HG02840 (cell line): ENCODE results near the gene KIF5A.

Experiments
- ATAC-seq: cut with Tn5 transposase; IDR thresholded peaks from one replicate; pipeline ENCODE4 v1.9.1; 2021; ENCODE audit warnings: mild to moderate bottlenecking, moderate library complexity, moderate number of reproducible peaks; ENCODE audit not compliant: unreplicated experiment, low FRiP score

The KIF5A gene

DNA sequence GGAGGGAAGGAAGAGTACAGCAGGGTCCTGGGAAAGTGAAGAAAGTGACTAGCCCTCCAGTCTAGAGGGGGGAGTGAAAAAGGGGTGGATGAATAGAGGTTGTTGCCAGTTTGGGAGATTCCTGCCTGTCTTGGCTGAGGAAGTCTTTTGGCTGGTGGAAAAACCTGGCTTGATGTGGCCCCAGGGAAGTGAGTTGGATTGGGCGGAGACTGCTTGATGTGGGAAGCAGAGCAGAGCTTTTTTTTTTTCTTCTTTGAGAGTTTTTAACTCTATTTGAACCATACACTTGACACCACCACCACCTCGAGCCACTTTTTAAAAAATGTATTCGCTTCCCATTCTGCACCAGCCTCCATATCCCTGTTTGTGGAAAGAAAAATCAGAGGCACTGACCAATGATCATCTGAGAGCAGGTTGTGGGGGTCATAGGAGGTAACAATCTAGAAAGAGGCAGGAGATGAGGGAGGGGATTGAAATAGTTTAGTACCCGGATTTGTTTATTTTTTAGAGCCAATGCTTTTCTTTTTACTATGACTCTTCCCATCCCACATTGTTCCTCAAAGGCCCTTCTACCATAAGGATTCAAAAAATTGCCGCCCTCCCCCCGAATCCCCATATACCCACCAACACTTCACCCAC is 54.1 kb downstream of the KIF5A start:
- ATAC-seq, result no peak

- ATAC-seq, result no peak
Observed at GRCh38 chr12:57604454-57604991, 54.7 kb downstream of the KIF5A start, which contains the start of gene DTX3. TSS of gene DTX3 (plus strand) at chr12:57604824. CDS start at chr12:57606518, 1,694 bp downstream.

GRCh38 chr12:57604992-57605810 is 55.4 kb downstream of the KIF5A start:
- ATAC-seq, result no peak

- ATAC-seq, result no peak
Observed at GRCh38 chr12:57605811-57606311, 56.0 kb downstream of the KIF5A start.

GRCh38 chr12:57606399-57606798 is 56.6 kb downstream of the KIF5A start:
- no peak for ATAC-seq

- ATAC-seq, result no peak
Observed at GRCh38 chr12:57606821-57607220, 57.0 kb downstream of the KIF5A start.

- no peak for ATAC-seq
Observed at GRCh38 chr12:57607958-57608663, 58.3 kb downstream of the KIF5A start.

DNA sequence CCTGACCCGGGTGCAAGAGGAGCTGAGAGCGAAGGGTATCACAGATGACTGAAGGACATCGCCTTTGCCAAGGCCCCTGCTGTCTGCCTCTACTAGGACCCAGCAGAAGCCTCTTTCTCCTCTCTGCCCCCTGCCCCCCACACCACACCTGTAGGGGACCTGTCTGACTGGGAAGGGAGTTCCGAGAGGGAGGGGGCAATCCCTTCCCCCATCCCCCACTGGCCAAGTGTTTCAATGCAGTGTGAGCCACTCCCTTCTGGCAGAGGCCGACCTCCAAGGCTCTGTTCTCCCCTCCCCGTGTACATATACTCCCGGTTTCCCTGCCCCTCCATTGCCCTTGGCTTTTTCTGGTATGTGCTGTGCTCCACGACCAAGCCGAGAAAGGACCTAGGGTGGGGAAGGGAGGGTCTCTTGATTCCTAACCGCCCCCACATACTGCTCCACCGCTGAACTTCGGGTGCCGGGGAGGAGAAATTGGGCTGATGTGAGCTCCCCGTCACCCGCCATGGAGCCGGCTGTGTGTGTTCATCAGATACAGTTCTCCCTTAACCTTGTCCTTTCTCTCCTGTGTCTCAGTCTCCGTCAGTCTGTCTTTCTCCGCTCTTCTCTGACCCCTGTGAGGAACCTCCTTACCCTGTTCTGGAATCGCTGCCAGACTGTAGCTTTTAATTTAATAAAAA is 59.4 kb downstream of the KIF5A start:
- ATAC-seq, result no peak

GRCh38 chr12:57609781-57610553 is 60.1 kb downstream of the KIF5A start:
- no peak for ATAC-seq

- ATAC-seq, result no peak
Observed at GRCh38 chr12:57610554-57611107, 60.8 kb downstream of the KIF5A start.

GRCh38 chr12:57611108-57611826 is 61.4 kb downstream of the KIF5A start, which contains the start of gene ARHGEF25:
TSS of gene ARHGEF25 (plus strand) at chr12:57611435. CDS start at chr12:57611895, 460 bp downstream.
- ATAC-seq, result no peak

- no peak for ATAC-seq
Observed at GRCh38 chr12:57611827-57612710, 62.2 kb downstream of the KIF5A start.

DNA sequence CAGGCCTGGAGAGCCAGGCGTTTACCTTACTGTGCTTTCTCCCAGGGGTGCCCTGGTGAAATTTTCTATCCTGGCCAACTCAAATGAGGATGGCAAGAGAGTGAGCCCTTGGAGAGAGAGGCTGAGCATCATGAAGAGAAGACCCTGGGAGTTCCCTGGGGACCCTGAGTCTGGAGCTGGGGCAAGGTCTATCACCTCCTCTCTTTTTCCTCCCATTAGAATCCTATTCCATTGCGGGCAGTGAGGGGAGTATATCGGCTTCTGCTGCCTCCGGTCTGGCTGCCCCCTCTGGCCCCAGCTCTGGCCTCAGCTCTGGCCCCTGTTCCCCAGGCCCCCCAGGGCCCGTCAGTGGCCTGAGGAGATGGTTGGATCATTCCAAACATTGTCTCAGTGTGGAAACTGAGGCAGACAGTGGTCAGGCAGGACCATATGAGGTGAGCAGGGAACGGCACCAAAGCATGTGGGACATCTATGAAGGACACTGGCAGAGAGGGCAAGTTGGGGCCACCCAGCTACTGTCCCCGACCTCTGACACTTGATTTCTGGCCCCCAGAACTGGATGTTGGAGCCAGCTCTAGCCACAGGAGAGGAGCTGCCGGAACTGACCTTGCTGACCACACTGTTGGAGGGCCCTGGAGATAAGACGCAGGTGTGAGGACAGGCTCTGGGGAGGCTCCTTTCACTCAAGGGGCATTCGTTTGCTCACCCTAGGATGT is 63.0 kb downstream of the KIF5A start:
- no peak for ATAC-seq

GRCh38 chr12:57613427-57614109 is 63.7 kb downstream of the KIF5A start:
- ATAC-seq, result no peak

DNA sequence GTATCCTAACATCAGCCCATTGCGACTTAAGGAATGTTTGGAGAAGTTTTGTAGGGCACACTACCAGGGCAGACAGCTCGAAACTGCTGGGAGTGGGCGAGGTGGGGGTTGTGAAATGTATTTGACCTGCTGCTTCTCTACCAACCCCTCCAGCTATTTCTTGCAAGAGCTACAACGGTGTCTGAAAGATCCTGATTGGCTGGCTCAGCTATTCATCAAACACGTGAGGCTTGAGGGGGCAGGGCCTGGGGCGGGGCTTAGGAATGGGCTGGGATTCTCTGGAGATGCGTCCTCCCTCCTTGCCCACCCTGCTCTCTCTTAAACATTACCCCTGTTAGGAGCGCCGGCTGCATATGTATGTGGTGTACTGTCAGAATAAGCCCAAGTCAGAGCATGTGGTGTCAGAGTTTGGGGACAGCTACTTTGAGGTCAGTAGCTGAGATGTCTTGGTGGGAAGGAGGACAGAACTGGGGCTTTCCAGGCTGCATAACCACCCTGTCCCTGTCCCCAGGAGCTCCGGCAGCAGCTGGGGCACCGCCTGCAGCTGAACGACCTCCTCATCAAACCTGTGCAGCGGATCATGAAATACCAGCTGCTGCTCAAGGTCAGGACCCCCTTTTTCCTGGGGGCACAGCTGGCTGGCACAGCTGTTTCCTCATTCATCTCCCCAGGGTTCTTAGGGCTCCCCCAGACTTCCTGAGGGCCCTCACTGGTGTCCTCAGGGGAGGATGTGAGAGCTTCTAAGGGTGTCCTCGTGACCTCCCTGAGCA is 64.5 kb downstream of the KIF5A start:
- peak; percentile 48 for ATAC-seq
